ENCODE data around the gene ROR1. TPM values are rescaled to one million over a fixed set of nuclear protein-coding genes. Genes with fewer than 3 reads are reported as not detected.

ROR1 gene
- total and polyA plus RNA-seq, 2 of the 4 experiments (the other 2 are of a cell fraction): 4.4 to 10.0 TPM

- H3K4ac ChIP-seq (ENCODE audit: low read depth, low read length): no peak overlapping the region
- H3K4me1 ChIP-seq (ENCODE audit: control insufficient read depth, insufficient read depth, low read length): 0 out of 2 replicates have a peak, but pooled peaks cover 1% of the 10 kb centered on the region
- H3K9me3 ChIP-seq (ENCODE audit: control insufficient read depth, insufficient read depth, low read length): no peaks in the 10 kb centered on the region
- H3K27ac ChIP-seq (ENCODE audit: insufficient read depth, low read length): no peak overlapping the region
- H2AK5ac ChIP-seq (ENCODE audit: low read depth, low read length): no peak overlapping the region
- H3K4me2 ChIP-seq (ENCODE audit: low read depth, low read length): no peak overlapping the region
- no peak overlapping the region for H3K14ac ChIP-seq (replicated peaks; ENCODE audit: low read depth, low read length)
- in situ Hi-C loops (cut with MboI; ENCODE audit: low sequenced_read_pairs): loop anchor here (10.0 kb wide), 1 partner anchor 61 kb away; no protein-coding TSS in a partner anchor
- no peaks in the 10 kb centered on the region for H3K27me3 ChIP-seq (ENCODE audit: control insufficient read depth, insufficient read depth, low read length)
- intact Hi-C loops (cut with micrococcal nuclease): no loop called here
- peaks cover 3% of the 10 kb centered on the region; the same call in 1 of the 2 replicates for H3K9me1 ChIP-seq (ENCODE audit: insufficient read depth, low read length)
- H4K5ac ChIP-seq (ENCODE audit: low read depth, low read length): no peak overlapping the region
- no peak for TF ChIP-seq CHD1 (IDR thresholded peaks at IDR 0.05; ENCODE audit: low read depth, low read length)
- no peak for TF ChIP-seq MAZ (IDR thresholded peaks at IDR 0.05; ENCODE audit: borderline replicate concordance, low read depth, low read length)
- no peak for TF ChIP-seq ELK1 (IDR thresholded peaks at IDR 0.05; ENCODE audit: borderline replicate concordance, low read depth, low read length)
- TF ChIP-seq RCOR1 (IDR thresholded peaks at IDR 0.05; ENCODE audit: insufficient replicate concordance, low read length): no peak
- no peak for TF ChIP-seq CTCF (conservative IDR thresholded peaks at IDR 0.05; ENCODE audit: low read depth, low read length)
- TF ChIP-seq MAFK (IDR thresholded peaks at IDR 0.05; ENCODE audit: low read depth, low read length): no peak
- no peak for TF ChIP-seq SMC3 (IDR thresholded peaks at IDR 0.05; ENCODE audit: low read depth, low read length)
- TF ChIP-seq CEBPB (IDR thresholded peaks at IDR 0.05; ENCODE audit: low read depth, low read length): no peak
- TF ChIP-seq BHLHE40 (IDR thresholded peaks at IDR 0.05; ENCODE audit: low read depth, low read length): no peak
- no peak for TF ChIP-seq RAD21 (IDR thresholded peaks at IDR 0.05; ENCODE audit: low read length)
- no peak for TF ChIP-seq MXI1 (IDR thresholded peaks at IDR 0.05; ENCODE audit: borderline replicate concordance, low read depth, low read length)
- no peak for TF ChIP-seq RFX5 (IDR thresholded peaks at IDR 0.05; ENCODE audit: low read depth, low read length)
- TF ChIP-seq USF2 (IDR thresholded peaks at IDR 0.05; ENCODE audit: low read depth, low read length): no peak
- no peak for TF ChIP-seq FOS (IDR thresholded peaks at IDR 0.05; ENCODE audit: low read depth, low read length)
- no peak for TF ChIP-seq POLR2A (IDR thresholded peaks at IDR 0.05; ENCODE audit: low read depth, low read length)
- TF ChIP-seq NFE2L2 (IDR thresholded peaks at IDR 0.05; ENCODE audit: low read depth, low read length): no peak
- POLR2A ChIA-PET (ENCODE audit: unreplicated experiment): no interaction called here
- no peak overlapping the region for H2BK120ac ChIP-seq (ENCODE audit: low read depth, low read length)
- H4K91ac ChIP-seq (ENCODE audit: insufficient read depth, low read depth, low read length): no peak overlapping the region
- no peak overlapping the region for H3K56ac ChIP-seq (ENCODE audit: extremely low read depth, insufficient read depth, low read length)
- H2BK5ac ChIP-seq (ENCODE audit: low read depth, low read length, poor library complexity, severe bottlenecking): no peak overlapping the region
- no peak overlapping the region for H3K4me3 ChIP-seq (ENCODE audit: insufficient read depth, low read depth, low read length)
- no peak overlapping the region for H2BK20ac ChIP-seq (ENCODE audit: low read depth, low read length)
- no peak for ATAC-seq (ENCODE audit: low read depth)
- H2AK9ac ChIP-seq (replicated peaks; ENCODE audit: low read depth, low read length, poor library complexity): no peak overlapping the region
- H2BK15ac ChIP-seq (ENCODE audit: low read depth, low read length): no peak overlapping the region
- H3K36me3 ChIP-seq (ENCODE audit: control insufficient read depth, insufficient read depth, low read length): no peaks in the 10 kb centered on the region
- no peak overlapping the region for H4K8ac ChIP-seq (ENCODE audit: low read depth in 2 of 2, low read length in 2 of 2)
- H2AFZ ChIP-seq (replicated peaks; ENCODE audit: low read length, poor library complexity): no peak overlapping the region
- H3K9ac ChIP-seq (ENCODE audit: low read depth, low read length): no peak overlapping the region
- CTCF ChIA-PET: no interaction called here
- DNase-seq: no peak
- no TSS peak for BruUV-seq (replicated peaks)
- 100% methylated on average over 3 of the region's 10 CpGs; no CpG with 5 or more reads in 1 of the 2 experiments for WGBS, 2 experiments (ENCODE audit: extremely low coverage in 2 of 2, insufficient read length in 1 of 2)
- no peak overlapping the region for H3K23ac ChIP-seq (ENCODE audit: low read depth, low read length)
- H3K18ac ChIP-seq (ENCODE audit: low read depth, low read length): no peak overlapping the region
- H3K79me1 ChIP-seq (ENCODE audit: low read depth in 1 of 2, low read length in 2 of 2): no peaks in the 10 kb centered on the region; a peak in 1 of 4 replicates
- H4K20me1 ChIP-seq (ENCODE audit: insufficient read depth, low read length): no peaks in the 10 kb centered on the region
- dilution Hi-C loops (cut with HindIII; ENCODE audit: low sequenced_read_pairs, unreplicated experiment): no loop called here
Observed at GRCh38 chr1:63885899-63886298, 112.1 kb downstream of the ROR1 start.
